PFSK-1 (cell line): Measurements from ENCODE around the gene ZHX3.

ENCODE experiments used
- FOXP2 ChIP-seq: optimal IDR thresholded peaks from 2 replicates; pipeline ENCODE3; 2011; ENCODE audit warnings: borderline replicate concordance, control low read depth, inconsistent platforms; ENCODE audit not compliant: insufficient read depth; ENCODE audit errors: extremely low read length, extremely low read depth
- POLR2AphosphoS5 ChIP-seq: IDR thresholded peaks from 2 replicates; pipeline ENCODE4 v1.6.1; 2012; ENCODE audit warnings: low read depth, mild to moderate bottlenecking, control low read depth, low read length, moderate library complexity
- REST ChIP-seq, 2 experiments: IDR thresholded peaks; 2 replicates each; pipeline versions ENCODE4 v1.6.1 to v1.8.0; 2011 to 2012; ENCODE audit warnings: low read depth in 2 of 2, low read length in 2 of 2, control low read depth in 1 of 2, inconsistent platforms in 1 of 2, mild to moderate bottlenecking in 1 of 2, moderate library complexity in 1 of 2; ENCODE audit not compliant: insufficient read depth in 1 of 2
- SIN3A ChIP-seq: IDR thresholded peaks from 2 replicates; pipeline ENCODE4 v1.6.1; 2012; ENCODE audit warnings: mild to moderate bottlenecking, low read length, moderate library complexity, borderline replicate concordance; ENCODE audit not compliant: insufficient read depth
- TAF1 ChIP-seq: IDR thresholded peaks from 2 replicates; pipeline ENCODE4 v1.6.1; 2012; ENCODE audit warnings: low read length, control low read depth, borderline replicate concordance; ENCODE audit not compliant: insufficient read depth

The ZHX3 gene

GRCh38 chr20:41201760-41202159 lies 115.8 kb downstream of the ZHX3 start:
- TF ChIP-seq FOXP2 (no peak), POLR2AphosphoS5 (no peak), TAF1 (no peak), SIN3A (no peak), REST (IDR thresholded peaks at IDR 0.05; ENCODE audit: insufficient read depth in 1 of 2, low read depth in 2 of 2, low read length in 2 of 2) (no peak)

GRCh38 chr20:41200446-41201202 lies 116.9 kb downstream of the ZHX3 start:
- no peak for TF ChIP-seq FOXP2
- no peak for TF ChIP-seq SIN3A
- TF ChIP-seq POLR2AphosphoS5 = no peak
- no peak for TF ChIP-seq REST (IDR thresholded peaks at IDR 0.05; ENCODE audit: insufficient read depth in 1 of 2, low read depth in 2 of 2, low read length in 2 of 2)
- no peak for TF ChIP-seq TAF1

- no peak for TF ChIP-seq SIN3A
- no peak for TF ChIP-seq REST (IDR thresholded peaks at IDR 0.05; ENCODE audit: insufficient read depth in 1 of 2, low read depth in 2 of 2, low read length in 2 of 2)
- TF ChIP-seq POLR2AphosphoS5 = no peak
- TF ChIP-seq TAF1 = no peak
- no peak for TF ChIP-seq FOXP2
Measured at GRCh38 chr20:41198443-41198842, 119.1 kb downstream of the ZHX3 start.

- TF ChIP-seq POLR2AphosphoS5 = no peak
Measured at GRCh38 chr20:41196653-41197225, 120.8 kb downstream of the ZHX3 start.

GRCh38 chr20:41192575-41192974 lies 125.0 kb downstream of the ZHX3 start:
- TF ChIP-seq FOXP2 = no peak
- no peak for TF ChIP-seq SIN3A
- TF ChIP-seq REST (IDR thresholded peaks at IDR 0.05; ENCODE audit: insufficient read depth in 1 of 2, low read depth in 2 of 2, low read length in 2 of 2) = no peak
- TF ChIP-seq TAF1 = no peak
- no peak for TF ChIP-seq POLR2AphosphoS5
